T-helper 2 cell treated with Interferon-gamma antibody and Interleukin-4, amounts not matched to agents 100 ng/mL and 5 ng/mL, for 36 hours (primary cell): ENCODE results near the gene NPR2. TPM values are rescaled to one million over a fixed set of nuclear protein-coding genes. Genes with fewer than 3 reads are reported as not detected.

Experiments
- intact Hi-C: fragments of 100-400 bp; cut with micrococcal nuclease; formaldehyde crosslinking; loops from one replicate; pipeline ENCODE4 v1.15.1; 2023
- total RNA-seq: library from RNA; stranded (reverse); gene quantifications from 2 replicates; pipeline ENCODE4 v1.2.3, GENCODE V29; 2022

Gene NPR2
- total RNA-seq, 1 donor from 2014 or later: 9.6 TPM

GRCh38 chr9:35828716-35829083 is 37.3 kb downstream of the NPR2 start, which contains the start of gene FAM221B:
FAM221B (minus strand) TSS chr9:35828732; CDS start chr9:35826161, 2,571 bp downstream.
- intact Hi-C loops: loop anchor here (1.0 to 2.0 kb wide), 2 partner anchors 13 to 96 kb away; partner anchors contain the start of genes CREB3, HINT2 and TLN1

- intact Hi-C loops: loop anchor here (1.0 to 2.0 kb wide), 2 partner anchors 14 to 96 kb away; partner anchors contain the start of genes CREB3, HINT2 and TLN1
These were observed 37.8 kb downstream of the NPR2 start, which contains the start of gene TMEM8B for GRCh38 chr9:35829084-35829763. TMEM8B (plus strand) TSS chr9:35829228; CDS start chr9:35829448, 220 bp downstream.

- intact Hi-C loops: loop anchor here (1.0 to 2.0 kb wide), 2 partner anchors 14 to 97 kb away; partner anchors contain the start of genes CREB3, HINT2 and TLN1
These were observed 38.3 kb downstream of the NPR2 start for GRCh38 chr9:35829764-35830096.

- intact Hi-C loops: no loop called here
These were observed 39.6 kb downstream of the NPR2 start for GRCh38 chr9:35831040-35831439.

DNA sequence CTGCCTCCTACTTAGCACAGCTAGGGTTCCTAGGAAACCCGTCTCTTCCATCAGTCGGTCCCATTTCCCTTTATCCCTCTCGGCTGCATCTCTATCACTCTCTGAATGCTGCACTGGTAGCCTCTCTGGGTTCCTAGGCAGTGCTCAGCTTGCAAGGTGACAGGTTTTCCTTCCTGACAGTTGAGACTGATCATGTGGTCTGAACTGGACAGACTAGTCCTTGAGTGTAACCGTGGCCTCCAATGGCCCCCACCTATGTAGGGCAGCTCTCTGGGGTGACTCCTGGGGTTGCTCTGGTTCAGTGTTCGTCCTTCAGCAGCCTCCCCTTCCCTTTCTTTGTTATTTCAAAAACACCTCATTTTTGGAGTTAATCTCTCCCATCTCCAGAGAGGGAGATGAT is 41.4 kb downstream of the NPR2 start:
- intact Hi-C loops: no loop called here

GRCh38 chr9:35834260-35835215 is 43.1 kb downstream of the NPR2 start:
- intact Hi-C loops: no loop called here

DNA sequence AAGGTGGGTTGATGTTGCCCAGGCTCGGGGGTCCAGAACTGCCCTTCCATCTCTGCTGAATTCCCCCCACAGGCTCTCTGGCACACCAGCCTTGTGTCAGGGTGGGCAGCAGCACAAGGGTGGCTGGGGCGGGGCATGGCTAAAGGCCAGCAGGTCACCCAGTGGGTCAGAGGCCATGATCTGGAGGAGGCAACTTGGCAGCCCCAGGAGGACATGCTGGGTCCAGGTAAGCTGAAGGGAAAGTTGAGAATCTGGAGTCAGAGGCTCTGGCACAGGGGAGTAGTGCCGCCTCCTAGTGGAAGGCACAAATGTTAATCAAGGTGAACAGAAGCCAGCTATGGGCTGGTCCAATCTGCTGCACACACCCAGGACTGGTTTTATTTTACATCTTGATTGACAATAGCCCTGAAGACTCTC is 43.8 kb downstream of the NPR2 start:
- intact Hi-C loops: no loop called here

DNA sequence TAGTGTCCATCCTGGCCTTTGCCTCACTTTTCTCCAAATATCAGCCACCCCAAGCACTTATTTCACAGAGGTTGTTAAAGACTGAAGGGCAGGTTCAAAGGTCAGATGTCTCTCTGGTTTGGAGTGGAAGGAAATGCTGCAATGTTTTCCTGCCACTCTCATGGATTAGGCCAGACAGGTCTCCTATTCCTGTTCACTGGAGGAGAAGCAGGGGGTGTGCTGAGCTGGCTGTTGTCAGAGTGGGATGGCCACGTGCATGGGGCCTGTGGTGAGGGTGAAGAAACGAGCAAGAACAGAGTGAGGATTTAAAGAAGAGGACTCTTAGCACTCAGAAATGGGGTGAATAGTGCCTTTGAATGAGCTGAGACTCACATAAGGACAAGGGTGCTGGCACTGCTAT is 44.4 kb downstream of the NPR2 start:
- intact Hi-C loops: no loop called here

- intact Hi-C loops: no loop called here
These were observed 45.2 kb downstream of the NPR2 start for GRCh38 chr9:35836595-35836994.

DNA sequence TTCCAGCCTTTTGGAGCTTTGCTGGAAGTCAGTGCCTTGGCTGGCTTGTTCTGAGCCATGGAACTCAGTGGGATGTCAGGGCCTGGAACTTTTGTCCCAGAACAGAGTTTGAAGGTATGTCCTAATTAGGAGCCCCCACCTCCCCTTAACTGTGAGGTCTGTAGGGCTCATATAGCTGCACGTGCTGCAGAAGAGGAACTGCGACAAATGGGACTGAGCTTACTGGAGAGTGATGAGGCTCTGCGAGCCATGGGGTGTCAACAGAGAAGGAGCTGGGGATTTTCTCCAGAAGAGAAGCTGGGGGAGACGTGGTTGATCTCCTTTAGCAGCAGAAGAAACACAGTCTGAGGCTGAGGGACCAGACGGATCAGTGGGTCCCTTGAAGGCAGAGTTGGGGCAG is 48.5 kb downstream of the NPR2 start:
- intact Hi-C loops: no loop called here

DNA sequence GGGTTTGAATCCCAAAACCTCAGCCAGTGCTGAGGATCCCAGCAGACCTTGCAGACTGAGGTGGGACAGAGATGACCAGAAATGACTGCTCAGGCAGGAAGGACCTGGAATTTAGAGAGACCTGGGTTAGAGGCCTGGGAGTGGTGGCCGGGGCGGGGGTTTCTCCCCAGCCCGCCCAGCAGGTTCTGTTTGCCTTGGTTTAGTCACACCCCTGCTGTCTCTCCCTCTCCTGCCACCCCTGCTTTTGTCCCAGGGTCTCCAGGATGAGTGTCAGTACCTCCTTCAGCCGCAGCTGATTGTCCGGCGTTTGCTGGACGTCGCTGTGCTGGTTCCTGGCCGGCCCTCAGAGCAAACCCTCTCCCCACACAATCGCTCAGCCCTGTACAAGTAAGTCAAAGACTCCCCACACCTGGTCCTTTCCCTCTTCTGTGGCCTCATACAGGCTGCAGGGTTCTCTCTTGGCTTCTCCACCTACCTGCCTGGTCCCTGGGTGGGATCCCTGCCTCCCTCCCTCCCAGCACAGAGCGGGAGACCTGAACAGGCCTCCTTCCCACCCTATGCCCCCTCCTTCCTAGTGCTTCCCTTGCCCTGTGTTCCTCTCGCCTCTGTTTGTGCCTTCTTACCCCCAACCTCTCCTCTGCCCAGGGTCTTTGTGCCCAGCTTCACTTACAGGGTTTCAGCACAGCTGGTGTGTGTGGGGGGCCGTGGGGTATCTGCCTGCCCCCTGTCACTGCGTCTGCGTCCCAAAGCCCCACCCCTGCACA is 49.7 kb downstream of the NPR2 start:
- intact Hi-C loops: no loop called here

GRCh38 chr9:35841645-35841900 is 50.2 kb downstream of the NPR2 start:
- intact Hi-C loops: no loop called here

DNA sequence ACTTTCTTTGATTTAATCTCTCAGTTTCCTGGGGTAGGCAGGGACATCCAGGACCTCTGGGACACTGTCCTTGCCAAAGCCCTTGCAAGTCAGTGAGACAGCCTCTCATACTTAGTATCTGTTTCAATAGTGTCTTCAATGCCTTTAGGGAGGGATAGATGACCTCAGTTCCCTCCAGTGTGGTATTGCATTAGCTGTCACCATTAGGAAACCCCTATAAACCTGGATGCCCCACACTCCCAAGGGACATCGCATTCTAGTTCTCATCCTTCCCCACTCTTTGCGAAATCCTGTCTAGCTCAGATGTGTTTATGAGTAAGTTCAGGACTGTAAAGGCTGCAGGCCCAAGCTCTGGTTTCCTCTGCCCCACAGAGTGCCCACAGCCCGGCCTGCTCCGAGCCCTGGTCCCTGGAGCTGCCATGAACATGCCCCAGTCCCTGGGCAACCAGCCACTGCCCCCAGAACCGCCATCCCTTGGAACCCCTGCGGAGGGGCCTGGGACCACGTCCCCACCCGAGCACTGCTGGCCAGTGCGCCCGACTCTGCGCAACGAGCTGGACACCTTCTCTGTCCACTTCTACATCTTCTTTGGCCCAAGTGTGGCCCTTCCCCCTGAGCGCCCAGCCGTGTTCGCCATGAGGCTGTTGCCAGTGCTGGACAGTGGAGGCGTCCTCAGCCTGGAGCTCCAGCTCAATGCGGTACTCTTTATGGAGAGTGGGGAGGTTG is 50.8 kb downstream of the NPR2 start:
- intact Hi-C loops: no loop called here

- intact Hi-C loops: no loop called here
These were observed 51.4 kb downstream of the NPR2 start for GRCh38 chr9:35842795-35843194.

DNA sequence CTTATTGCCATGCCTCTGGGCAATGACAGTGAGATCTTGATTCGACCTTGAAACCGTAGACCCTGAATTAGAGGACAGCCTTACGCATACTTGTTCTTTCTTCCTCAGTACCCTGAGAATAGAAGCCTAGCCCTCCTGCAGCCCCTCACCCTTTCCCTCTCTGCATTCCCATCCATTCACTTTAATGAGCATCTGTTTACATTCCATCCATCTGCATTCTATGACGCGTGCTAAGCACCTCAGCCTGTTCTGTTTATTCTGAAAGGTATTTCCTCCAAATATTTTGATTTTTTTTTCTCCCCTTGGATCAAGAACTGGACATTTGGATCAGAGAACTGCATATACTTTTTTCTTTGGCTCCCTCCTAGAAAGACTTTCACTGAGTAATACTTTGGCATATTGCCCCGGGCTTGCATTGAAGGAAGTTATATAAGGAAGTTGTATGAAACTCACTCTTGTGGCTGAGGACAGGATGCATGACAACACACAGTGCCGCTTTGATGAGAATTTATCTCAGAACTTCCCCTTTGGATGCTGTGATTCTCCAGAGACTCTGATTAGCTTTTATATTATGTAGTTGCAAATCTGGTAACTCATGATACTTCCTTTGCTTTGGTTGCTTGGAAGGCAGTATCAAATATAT is 53.4 kb downstream of the NPR2 start:
- intact Hi-C loops: no loop called here

DNA sequence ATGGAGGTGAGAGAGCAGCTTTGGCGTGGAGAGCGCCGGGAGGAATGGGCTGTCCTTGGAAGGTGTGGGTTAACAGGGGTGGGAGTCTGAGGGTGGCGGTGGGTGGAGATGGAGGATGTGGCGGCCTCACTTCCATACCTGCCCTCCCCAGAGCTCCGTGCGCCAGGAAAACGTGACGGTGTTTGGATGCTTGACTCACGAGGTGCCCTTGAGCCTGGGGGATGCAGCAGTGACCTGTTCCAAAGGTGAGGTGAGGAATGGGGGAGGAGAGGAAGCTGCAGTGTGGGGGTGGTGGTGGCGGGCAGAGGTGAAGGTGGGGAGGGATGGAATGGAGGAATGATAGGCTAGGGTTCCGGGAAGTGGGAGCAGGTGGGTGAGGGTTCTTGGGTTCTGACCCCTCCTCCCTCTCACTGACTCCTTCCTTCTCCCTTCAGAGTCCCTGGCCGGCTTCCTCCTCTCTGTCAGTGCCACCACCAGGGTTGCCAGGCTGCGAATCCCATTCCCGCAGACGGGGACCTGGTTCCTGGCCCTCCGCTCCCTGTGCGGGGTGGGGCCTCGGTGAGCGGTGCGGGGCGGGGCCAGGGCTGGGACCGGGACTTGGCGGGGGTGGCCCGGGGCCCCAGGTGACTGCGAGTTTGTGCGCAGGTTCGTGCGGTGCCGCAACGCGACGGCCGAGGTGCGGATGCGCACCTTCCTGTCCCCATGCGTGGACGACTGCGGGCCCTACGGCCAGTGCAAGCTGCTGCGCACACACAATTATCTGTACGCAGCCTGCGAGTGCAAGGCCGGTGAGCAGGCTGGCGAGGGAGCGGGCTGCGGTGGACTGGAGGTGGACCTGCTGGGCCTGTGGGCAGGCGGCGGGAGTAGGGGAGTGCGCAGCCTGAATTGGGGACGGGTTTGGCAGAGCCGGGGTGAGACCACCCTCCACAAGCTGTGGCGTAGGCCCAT is 54.7 kb downstream of the NPR2 start:
- intact Hi-C loops: no loop called here

GRCh38 chr9:35847792-35848572 is 56.6 kb downstream of the NPR2 start:
- intact Hi-C loops: no loop called here

DNA sequence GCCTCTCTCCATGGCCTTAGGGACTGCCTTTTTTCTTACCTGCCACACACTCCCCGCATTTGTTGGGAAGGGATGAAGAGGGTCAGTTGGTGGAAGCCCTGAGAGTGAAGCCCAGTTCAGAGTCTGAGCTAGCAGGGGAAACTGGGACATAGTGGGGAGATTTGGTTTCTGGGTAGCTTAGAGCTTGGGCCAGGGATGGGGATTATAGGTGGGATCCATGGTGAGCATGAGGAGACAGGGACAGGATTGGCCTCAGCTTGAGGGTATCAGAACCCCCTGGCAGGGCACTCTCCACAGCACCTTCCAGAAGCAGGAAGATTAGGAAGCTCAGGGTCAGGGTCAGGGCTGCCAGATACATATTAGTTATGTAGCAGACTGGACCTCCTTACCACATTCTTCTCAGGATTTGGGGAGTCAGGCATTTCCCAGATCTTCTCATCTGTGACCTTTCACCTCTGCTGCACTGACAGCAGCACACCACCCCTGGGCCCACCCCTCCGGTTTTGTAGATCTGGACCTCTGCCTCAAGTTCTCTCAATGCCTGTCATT is 61.0 kb downstream of the NPR2 start:
- intact Hi-C loops: no loop called here
